CD4-positive, alpha-beta T cell treated with Interleukin-6 at 100 ng/mL for 8 hours (primary cell): Measurements from ENCODE around the gene LIX1L.
A peak's percentile ranks its signal among the peaks of the same experiment; 100 is the strongest.

Experiments used
- DNase-seq: peaks from one replicate; pipeline ENCODE4 v3.0.0-alpha.2; 2020; ENCODE audit warnings: mixed read lengths, low spot score

LIX1L gene

GRCh38 chr1:145957443-145958319 is at the start of gene LIX1L:
LIX1L (minus strand) TSS chr1:145958017; CDS start chr1:145957927, 90 bp downstream.
- peak; percentile 95 for DNase-seq

GRCh38 chr1:146001709-146002108 is 43.9 kb upstream of the LIX1L start:
- DNase-seq: no peak

- DNase-seq: peak; percentile 74
Observed at GRCh38 chr1:145999321-146000024, 41.7 kb upstream of the LIX1L start.

- DNase-seq: no peak
Observed at GRCh38 chr1:145997718-145998023, 39.9 kb upstream of the LIX1L start.

GRCh38 chr1:145997016-145997717 is 39.4 kb upstream of the LIX1L start:
- peak; percentile 78 for DNase-seq

- DNase-seq: peak; percentile 96
Observed at GRCh38 chr1:145996433-145997015, 38.7 kb upstream of the LIX1L start, which contains the start of gene TXNIP. TXNIP (minus strand) TSS chr1:145996579; CDS start chr1:145996266, 313 bp downstream.

GRCh38 chr1:145995964-145996432 is 38.2 kb upstream of the LIX1L start:
- DNase-seq: no peak

- DNase-seq: no peak
Observed at GRCh38 chr1:145995148-145995881, 37.5 kb upstream of the LIX1L start.

GRCh38 chr1:145994391-145995120 is 36.7 kb upstream of the LIX1L start:
- DNase-seq: peak; percentile 33

- no peak for DNase-seq
Observed at GRCh38 chr1:145993618-145994390, 36.0 kb upstream of the LIX1L start.

GRCh38 chr1:145992958-145993617 is 35.3 kb upstream of the LIX1L start:
- no peak for DNase-seq

GRCh38 chr1:145992502-145992936 is 34.7 kb upstream of the LIX1L start:
- DNase-seq: no peak

- DNase-seq: peak; percentile 14
Observed at GRCh38 chr1:145991735-145992412, 34.1 kb upstream of the LIX1L start.

- DNase-seq: no peak
Observed at GRCh38 chr1:145990249-145990855, 32.5 kb upstream of the LIX1L start.

GRCh38 chr1:145988773-145989172 is 31.0 kb upstream of the LIX1L start:
- peak; percentile 26 for DNase-seq

GRCh38 chr1:145987926-145988325 is 30.1 kb upstream of the LIX1L start:
- DNase-seq: no peak

- DNase-seq: no peak
Observed at GRCh38 chr1:145986551-145986950, 28.7 kb upstream of the LIX1L start.
